Mucosa of rectum (tissue), 2 donors: Measurements from ENCODE around the gene DIS3L2.

ENCODE experiments used
- H3K27ac ChIP-seq, 2 donors: one replicate each; pipeline ENCODE4 v1.7.0; 2013; ENCODE audit warnings: inconsistent platforms in 2 of 2, low read depth in 2 of 2, low read length in 2 of 2
- H3K27me3 ChIP-seq, 2 donors: one replicate each; pipeline ENCODE4 v1.7.0; 2013; ENCODE audit warnings: low read length in 2 of 2; ENCODE audit not compliant: control insufficient read depth in 2 of 2, insufficient read depth in 2 of 2
- H3K36me3 ChIP-seq, 2 donors: one replicate each; pipeline ENCODE4 v1.7.0; 2013; ENCODE audit warnings: low read length in 2 of 2; ENCODE audit not compliant: control insufficient read depth in 2 of 2, insufficient read depth in 2 of 2
- H3K4me1 ChIP-seq, 2 donors: one replicate each; pipeline ENCODE4 v1.7.0; 2013; ENCODE audit warnings: low read length in 2 of 2, mild to moderate bottlenecking in 1 of 2; ENCODE audit not compliant: control insufficient read depth in 2 of 2, insufficient read depth in 2 of 2
- H3K4me3 ChIP-seq, 2 donors: one replicate each; pipeline ENCODE4 v1.7.0; 2013; ENCODE audit warnings: low read length in 2 of 2
- H3K9ac ChIP-seq, 2 donors: one replicate each; pipeline ENCODE4 v1.7.0; 2013; ENCODE audit warnings: low read length in 2 of 2, low read depth in 1 of 2, mild to moderate bottlenecking in 1 of 2
- H3K9me3 ChIP-seq, 2 donors: one replicate each; pipeline ENCODE4 v1.7.0; 2013; ENCODE audit warnings: low read length in 2 of 2; ENCODE audit not compliant: control insufficient read depth in 2 of 2
- donor health status: healthy.
- donor health status: Normal muscosa, but diverticular disease.

DIS3L2 gene

GRCh38 chr2:232282508-232283055 is 321.1 kb downstream of the DIS3L2 start:
- H3K4me1 ChIP-seq = no peaks in the 10 kb centered on the region
- no peaks in the 10 kb centered on the region for H3K27me3 ChIP-seq
- no peak overlapping the region for H3K27ac ChIP-seq
- H3K36me3 ChIP-seq = peaks cover 0 to 5% of the 10 kb centered on the region in 2 donors
- H3K9ac ChIP-seq = no peak overlapping the region
- no peak overlapping the region for H3K4me3 ChIP-seq
- H3K9me3 ChIP-seq = no peaks in the 10 kb centered on the region

GRCh38 chr2:232286001-232286868 is 324.7 kb downstream of the DIS3L2 start:
- H3K9ac ChIP-seq = no peak overlapping the region
- peaks cover 0 to 9% of the 10 kb centered on the region in 2 donors for H3K36me3 ChIP-seq
- H3K4me3 ChIP-seq = no peak overlapping the region
- H3K9me3 ChIP-seq = no peaks in the 10 kb centered on the region
- H3K27ac ChIP-seq = no peak overlapping the region
- no peaks in the 10 kb centered on the region for H3K27me3 ChIP-seq
- no peaks in the 10 kb centered on the region for H3K4me1 ChIP-seq

GRCh38 chr2:232287316-232287715 is 325.8 kb downstream of the DIS3L2 start:
- peaks cover 0 to 9% of the 10 kb centered on the region in 2 donors for H3K36me3 ChIP-seq
- no peak overlapping the region for H3K27ac ChIP-seq
- no peaks in the 10 kb centered on the region for H3K27me3 ChIP-seq
- no peaks in the 10 kb centered on the region for H3K9me3 ChIP-seq
- H3K9ac ChIP-seq = no peak overlapping the region
- no peaks in the 10 kb centered on the region for H3K4me1 ChIP-seq
- no peak overlapping the region for H3K4me3 ChIP-seq

GRCh38 chr2:232288489-232289030 is 327.0 kb downstream of the DIS3L2 start:
- no peak overlapping the region for H3K9ac ChIP-seq
- H3K36me3 ChIP-seq = peaks cover 0 to 9% of the 10 kb centered on the region in 2 donors
- H3K4me1 ChIP-seq = no peaks in the 10 kb centered on the region
- H3K27me3 ChIP-seq = no peaks in the 10 kb centered on the region
- no peaks in the 10 kb centered on the region for H3K9me3 ChIP-seq
- H3K4me3 ChIP-seq = no peak overlapping the region
- no peak overlapping the region for H3K27ac ChIP-seq

- Histone ChIP-seq H3K27me3 (no peaks in the 10 kb centered on the region), H3K27ac (no peak overlapping the region), H3K9me3 (no peaks in the 10 kb centered on the region), H3K9ac (no peak overlapping the region), H3K4me1 (no peaks in the 10 kb centered on the region), H3K36me3 (peaks cover 0 to 6% of the 10 kb centered on the region in 2 donors), H3K4me3 (no peak overlapping the region)
Observed at GRCh38 chr2:232290668-232291067, 329.2 kb downstream of the DIS3L2 start.

- Histone ChIP-seq H3K27me3 (no peaks in the 10 kb centered on the region), H3K4me3 (no peak overlapping the region), H3K9ac (no peak overlapping the region), H3K4me1 (no peaks in the 10 kb centered on the region), H3K9me3 (no peaks in the 10 kb centered on the region), H3K36me3 (peaks cover 0 to 6% of the 10 kb centered on the region in 2 donors), H3K27ac (no peak overlapping the region)
Observed at GRCh38 chr2:232291343-232291742, 329.8 kb downstream of the DIS3L2 start.

- H3K4me1 ChIP-seq = no peaks in the 10 kb centered on the region
- no peaks in the 10 kb centered on the region for H3K27me3 ChIP-seq
- peaks cover 0 to 6% of the 10 kb centered on the region in 2 donors for H3K36me3 ChIP-seq
- no peak overlapping the region for H3K9ac ChIP-seq
- no peak overlapping the region for H3K27ac ChIP-seq
- H3K4me3 ChIP-seq = no peak overlapping the region
- no peaks in the 10 kb centered on the region for H3K9me3 ChIP-seq
Observed at GRCh38 chr2:232292395-232293154, 331.1 kb downstream of the DIS3L2 start.

- H3K4me3 ChIP-seq = no peak overlapping the region
- no peak overlapping the region for H3K27ac ChIP-seq
- no peaks in the 10 kb centered on the region for H3K4me1 ChIP-seq
Observed at GRCh38 chr2:232293191-232293590, 331.7 kb downstream of the DIS3L2 start.

GRCh38 chr2:232295971-232296370 is 334.5 kb downstream of the DIS3L2 start:
- Histone ChIP-seq H3K36me3 (peaks cover 0 to 8% of the 10 kb centered on the region in 2 donors), H3K4me1 (peaks cover 0 to 9% of the 10 kb centered on the region in 2 donors), H3K27me3 (no peaks in the 10 kb centered on the region), H3K4me3 (no peak overlapping the region), H3K9me3 (no peaks in the 10 kb centered on the region), H3K9ac (no peak overlapping the region), H3K27ac (no peak overlapping the region)

More at GRCh38 chr2:232293191-232293590, 331.7 kb downstream of the DIS3L2 start:
- H3K27me3 ChIP-seq = no peaks in the 10 kb centered on the region
- no peaks in the 10 kb centered on the region for H3K9me3 ChIP-seq
- no peak overlapping the region for H3K9ac ChIP-seq
- peaks cover 0 to 6% of the 10 kb centered on the region in 2 donors for H3K36me3 ChIP-seq
